ENCODE measurements around the gene KMT2C.
"Not testable (repeated sequence)": the region's sequence is repeated elsewhere in the genome, so short reads cannot be mapped to it uniquely, and the experiment has no call there.

KMT2C gene

GRCh38 chr7:152451356-152451755, 15.6 kb upstream of the KMT2C start:
- H3K79me2 ChIP-seq (ENCODE audit: insufficient read depth, low read length): no peaks in the 10 kb centered on the region
- H3K4me2 ChIP-seq (ENCODE audit: low read depth, low read length, poor library complexity, severe bottlenecking): no peak overlapping the region
- H3K9me2 ChIP-seq (replicated peaks; ENCODE audit: low read depth, low read length): no peaks in the 10 kb centered on the region
- H3K4me3 ChIP-seq (ENCODE audit: low read length, poor library complexity, severe bottlenecking): no peak overlapping the region
- no peaks in the 10 kb centered on the region for H3K27me3 ChIP-seq (ENCODE audit: insufficient read depth, low read length, poor library complexity, severe bottlenecking)
- H2AFZ ChIP-seq (ENCODE audit: low read length): no peak overlapping the region
- no peaks in the 10 kb centered on the region for H3K4me1 ChIP-seq (ENCODE audit: insufficient read depth, low read length, poor library complexity, severe bottlenecking)
- H3K36me3 ChIP-seq (ENCODE audit: insufficient read depth, low read length): no peaks in the 10 kb centered on the region
- no peak overlapping the region for H3K9ac ChIP-seq (ENCODE audit: low read depth, low read length, poor library complexity, severe bottlenecking)
- no peaks in the 10 kb centered on the region for H4K20me1 ChIP-seq (ENCODE audit: insufficient read depth, low read length, poor library complexity, severe bottlenecking)
- H3F3A ChIP-seq (ENCODE audit: low read depth): no peaks in the 10 kb centered on the region
- TF ChIP-seq CTCF (conservative IDR thresholded peaks at IDR 0.05; ENCODE audit: low read length): no peak
- TF ChIP-seq EZH2phosphoT487 (IDR thresholded peaks at IDR 0.05; ENCODE audit: borderline replicate concordance): no peak
- no peaks in the 10 kb centered on the region for H3K9me3 ChIP-seq (ENCODE audit: insufficient read depth, low read depth, low read length)

- H3F3A ChIP-seq (ENCODE audit: low read depth); H3K79me2 ChIP-seq (ENCODE audit: insufficient read depth, low read length); H3K4me2 ChIP-seq (ENCODE audit: low read depth, low read length, poor library complexity, severe bottlenecking); H3K9me2 ChIP-seq (replicated peaks; ENCODE audit: low read depth, low read length); H3K9ac ChIP-seq (ENCODE audit: low read depth, low read length, poor library complexity, severe bottlenecking); H4K20me1 ChIP-seq (ENCODE audit: insufficient read depth, low read length, poor library complexity, severe bottlenecking); H3K4me3 ChIP-seq (ENCODE audit: low read length, poor library complexity, severe bottlenecking); H3K27me3 ChIP-seq (ENCODE audit: insufficient read depth, low read length, poor library complexity, severe bottlenecking); H3K4me1 ChIP-seq (ENCODE audit: insufficient read depth, low read length, poor library complexity, severe bottlenecking); H3K36me3 ChIP-seq (ENCODE audit: insufficient read depth, low read length); H2AFZ ChIP-seq (ENCODE audit: low read length); H3K9me3 ChIP-seq (ENCODE audit: insufficient read depth, low read depth, low read length): not testable (repeated sequence)
Observed at GRCh38 chr7:152445386-152446008, 9.7 kb upstream of the KMT2C start.

GRCh38 chr7:152443586-152443985, 7.8 kb upstream of the KMT2C start:
- TF ChIP-seq CTCF (conservative IDR thresholded peaks at IDR 0.05; ENCODE audit: low read length): no peak
- TF ChIP-seq EZH2phosphoT487 (IDR thresholded peaks at IDR 0.05; ENCODE audit: borderline replicate concordance): no peak
- H3K9me2 ChIP-seq (replicated peaks; ENCODE audit: low read depth, low read length): no peaks in the 10 kb centered on the region
- H3K4me2 ChIP-seq (ENCODE audit: low read depth, low read length, poor library complexity, severe bottlenecking): no peak overlapping the region
- H3K4me3 ChIP-seq (ENCODE audit: low read length, poor library complexity, severe bottlenecking): no peak overlapping the region
- H3K79me2 ChIP-seq (ENCODE audit: insufficient read depth, low read length): no peaks in the 10 kb centered on the region
- H3K9me3 ChIP-seq (ENCODE audit: insufficient read depth, low read depth, low read length): no peaks in the 10 kb centered on the region
- no peaks in the 10 kb centered on the region for H3K36me3 ChIP-seq (ENCODE audit: insufficient read depth, low read length)
- H3F3A ChIP-seq (ENCODE audit: low read depth): no peaks in the 10 kb centered on the region
- H3K4me1 ChIP-seq (ENCODE audit: insufficient read depth, low read length, poor library complexity, severe bottlenecking): no peaks in the 10 kb centered on the region
- H2AFZ ChIP-seq (ENCODE audit: low read length): no peak overlapping the region
- no peaks in the 10 kb centered on the region for H4K20me1 ChIP-seq (ENCODE audit: insufficient read depth, low read length, poor library complexity, severe bottlenecking)
- no peaks in the 10 kb centered on the region for H3K27me3 ChIP-seq (ENCODE audit: insufficient read depth, low read length, poor library complexity, severe bottlenecking)
- H3K9ac ChIP-seq (ENCODE audit: low read depth, low read length, poor library complexity, severe bottlenecking): no peak overlapping the region

- Histone ChIP-seq H3K4me2 (ENCODE audit: low read depth, low read length, poor library complexity, severe bottlenecking) (no peak overlapping the region), H3F3A (ENCODE audit: low read depth) (no peaks in the 10 kb centered on the region), H3K27me3 (ENCODE audit: insufficient read depth, low read length, poor library complexity, severe bottlenecking) (no peaks in the 10 kb centered on the region), H3K9me2 (replicated peaks; ENCODE audit: low read depth, low read length) (no peaks in the 10 kb centered on the region), H3K9ac (ENCODE audit: low read depth, low read length, poor library complexity, severe bottlenecking) (no peak overlapping the region), H3K36me3 (ENCODE audit: insufficient read depth, low read length) (no peaks in the 10 kb centered on the region), H2AFZ (ENCODE audit: low read length) (no peak overlapping the region), H4K20me1 (ENCODE audit: insufficient read depth, low read length, poor library complexity, severe bottlenecking) (no peaks in the 10 kb centered on the region), H3K9me3 (ENCODE audit: insufficient read depth, low read depth, low read length) (no peaks in the 10 kb centered on the region), H3K4me3 (ENCODE audit: low read length, poor library complexity, severe bottlenecking) (no peak overlapping the region), H3K79me2 (ENCODE audit: insufficient read depth, low read length) (no peaks in the 10 kb centered on the region), H3K4me1 (ENCODE audit: insufficient read depth, low read length, poor library complexity, severe bottlenecking) (peaks cover 5% of the 10 kb centered on the region)
- TF ChIP-seq CTCF (conservative IDR thresholded peaks at IDR 0.05; ENCODE audit: low read length) (no peak), EZH2phosphoT487 (IDR thresholded peaks at IDR 0.05; ENCODE audit: borderline replicate concordance) (no peak)
Observed at GRCh38 chr7:152442330-152442835, 6.6 kb upstream of the KMT2C start.

GRCh38 chr7:152441810-152442209, 6.0 kb upstream of the KMT2C start:
- not testable (repeated sequence) for H3K9me2 ChIP-seq (replicated peaks; ENCODE audit: low read depth, low read length); H3K4me1 ChIP-seq (ENCODE audit: insufficient read depth, low read length, poor library complexity, severe bottlenecking); H3K9ac ChIP-seq (ENCODE audit: low read depth, low read length, poor library complexity, severe bottlenecking); H3K36me3 ChIP-seq (ENCODE audit: insufficient read depth, low read length); H3K4me3 ChIP-seq (ENCODE audit: low read length, poor library complexity, severe bottlenecking); H3K27me3 ChIP-seq (ENCODE audit: insufficient read depth, low read length, poor library complexity, severe bottlenecking); H4K20me1 ChIP-seq (ENCODE audit: insufficient read depth, low read length, poor library complexity, severe bottlenecking); H3K79me2 ChIP-seq (ENCODE audit: insufficient read depth, low read length); H2AFZ ChIP-seq (ENCODE audit: low read length); H3K9me3 ChIP-seq (ENCODE audit: insufficient read depth, low read depth, low read length); H3K4me2 ChIP-seq (ENCODE audit: low read depth, low read length, poor library complexity, severe bottlenecking); H3F3A ChIP-seq (ENCODE audit: low read depth)

Measured in Loucy (cell line).